Dendritic cell treated with granulocyte-macrophage colony-stimulating factor and Interleukin-4, amounts not matched to agents 40 ng/mL and 50 ng/mL, for 4 days (primary cell): ENCODE results near the gene TOR1A.
"Not testable (repeated sequence)": the region's sequence is repeated elsewhere in the genome, so short reads cannot be mapped to it uniquely, and the experiment has no call there.

Source experiments
- H3K27ac Mint-ChIP-seq: one replicate; pipeline ENCODE4 v1.8.0; 2022; ENCODE audit warnings: mild to moderate bottlenecking, mixed read lengths
- H3K27me3 Mint-ChIP-seq: one replicate; pipeline ENCODE4 v1.8.0; 2022; ENCODE audit warnings: mild to moderate bottlenecking, mixed read lengths
- H3K36me3 Mint-ChIP-seq: one replicate; pipeline ENCODE4 v1.8.0; 2022; ENCODE audit warnings: low read depth, mixed read lengths
- H3K4me1 Mint-ChIP-seq: one replicate; pipeline ENCODE4 v1.8.0; 2022; ENCODE audit warnings: low read depth, mixed read lengths
- H3K4me3 Mint-ChIP-seq: one replicate; pipeline ENCODE4 v1.8.0; 2022; ENCODE audit warnings: mild to moderate bottlenecking, moderate library complexity, mixed read lengths
- H3K9me3 Mint-ChIP-seq: one replicate; pipeline ENCODE4 v1.8.0; 2022; ENCODE audit warnings: mixed read lengths
- intact Hi-C: fragments of 100-400 bp; cut with micrococcal nuclease; formaldehyde crosslinking; loops from one replicate; pipeline ENCODE4 v1.15.0; 2022

The TOR1A gene

GRCh38 chr9:129798973-129799372 lies 25.0 kb downstream of the TOR1A start:
- H3K4me3 Mint-ChIP-seq = no peak overlapping the region
- H3K4me1 Mint-ChIP-seq = peaks cover 6% of the 10 kb centered on the region
- peaks cover 5% of the 10 kb centered on the region for H3K36me3 Mint-ChIP-seq
- H3K9me3 Mint-ChIP-seq = no peaks in the 10 kb centered on the region
- peaks cover 14% of the 10 kb centered on the region for H3K27me3 Mint-ChIP-seq
- H3K27ac Mint-ChIP-seq = no peak overlapping the region
- intact Hi-C loops = no loop called here

GRCh38 chr9:129796029-129796428 lies 27.9 kb downstream of the TOR1A start:
- H3K36me3 Mint-ChIP-seq, H3K4me3 Mint-ChIP-seq, intact Hi-C loops, H3K9me3 Mint-ChIP-seq, H3K4me1 Mint-ChIP-seq, H3K27ac Mint-ChIP-seq: not testable (repeated sequence)
- H3K27me3 Mint-ChIP-seq = peaks cover 16% of the 10 kb centered on the region

- H3K4me1 Mint-ChIP-seq = no peaks in the 10 kb centered on the region
- H3K27me3 Mint-ChIP-seq = peaks cover 16% of the 10 kb centered on the region
- no peak overlapping the region for H3K27ac Mint-ChIP-seq
- no peaks in the 10 kb centered on the region for H3K36me3 Mint-ChIP-seq
- no peaks in the 10 kb centered on the region for H3K9me3 Mint-ChIP-seq
- intact Hi-C loops = no loop called here
- H3K4me3 Mint-ChIP-seq = no peak overlapping the region
These were observed 29.4 kb downstream of the TOR1A start for GRCh38 chr9:129794549-129794948.

GRCh38 chr9:129786481-129786880 lies 37.5 kb downstream of the TOR1A start:
- no peak overlapping the region for H3K27ac Mint-ChIP-seq
- H3K27me3 Mint-ChIP-seq = peaks cover 27% of the 10 kb centered on the region
- no peak overlapping the region for H3K4me3 Mint-ChIP-seq
- peaks cover 5% of the 10 kb centered on the region for H3K4me1 Mint-ChIP-seq
- H3K36me3 Mint-ChIP-seq = no peaks in the 10 kb centered on the region
- intact Hi-C loops = loop anchor here (10.0 kb wide), 1 partner anchor 652 kb away; no protein-coding TSS in a partner anchor
- no peaks in the 10 kb centered on the region for H3K9me3 Mint-ChIP-seq

- Mint-ChIP-seq H3K9me3 (no peaks in the 10 kb centered on the region), H3K27ac (no peak overlapping the region), H3K27me3 (peaks cover 27% of the 10 kb centered on the region), H3K4me1 (peaks cover 6% of the 10 kb centered on the region), H3K4me3 (no peak overlapping the region), H3K36me3 (no peaks in the 10 kb centered on the region)
- intact Hi-C loops = loop anchor here (2.0 to 10.0 kb wide), 2 partner anchors 143 to 651 kb away; partner anchors contain the start of gene ASB6
These were observed 38.1 kb downstream of the TOR1A start for GRCh38 chr9:129785866-129786265.

- H3K27ac Mint-ChIP-seq, H3K9me3 Mint-ChIP-seq, H3K4me3 Mint-ChIP-seq, H3K36me3 Mint-ChIP-seq: not testable (repeated sequence)
- intact Hi-C loops = loop anchor here (1.0 to 10.0 kb wide), 3 partner anchors 48 to 650 kb away; partner anchors contain the start of gene ASB6
- Mint-ChIP-seq H3K4me1 (peaks cover 11% of the 10 kb centered on the region), H3K27me3 (peaks cover 27% of the 10 kb centered on the region)
These were observed 39.0 kb downstream of the TOR1A start for GRCh38 chr9:129784970-129785369.

- peaks cover 17% of the 10 kb centered on the region for H3K4me1 Mint-ChIP-seq
- peaks cover 26% of the 10 kb centered on the region for H3K27me3 Mint-ChIP-seq
- no peak overlapping the region for H3K4me3 Mint-ChIP-seq
- no peak overlapping the region for H3K27ac Mint-ChIP-seq
- no peaks in the 10 kb centered on the region for H3K36me3 Mint-ChIP-seq
- H3K9me3 Mint-ChIP-seq = no peaks in the 10 kb centered on the region
- intact Hi-C loops = loop anchor here (1.0 to 10.0 kb wide), 4 partner anchors 46 to 649 kb away; partner anchors contain the start of gene ASB6
These were observed 40.2 kb downstream of the TOR1A start for GRCh38 chr9:129783516-129784361.

GRCh38 chr9:129781981-129782380 lies 42.0 kb downstream of the TOR1A start:
- peaks cover 31% of the 10 kb centered on the region for H3K4me1 Mint-ChIP-seq
- H3K27ac Mint-ChIP-seq = no peak overlapping the region
- H3K4me3 Mint-ChIP-seq = no peak overlapping the region
- intact Hi-C loops = loop anchor here (2.0 to 10.0 kb wide), 2 partner anchors 55 to 647 kb away; no protein-coding TSS in a partner anchor
- no peaks in the 10 kb centered on the region for H3K9me3 Mint-ChIP-seq
- H3K27me3 Mint-ChIP-seq = peaks cover 21% of the 10 kb centered on the region
- H3K36me3 Mint-ChIP-seq = no peaks in the 10 kb centered on the region

GRCh38 chr9:129781131-129781530 lies 42.8 kb downstream of the TOR1A start:
- H3K27me3 Mint-ChIP-seq = peaks cover 13% of the 10 kb centered on the region
- H3K9me3 Mint-ChIP-seq = no peaks in the 10 kb centered on the region
- H3K4me3 Mint-ChIP-seq = no peak overlapping the region
- H3K4me1 Mint-ChIP-seq = peaks cover 39% of the 10 kb centered on the region
- H3K36me3 Mint-ChIP-seq = no peaks in the 10 kb centered on the region
- no peak overlapping the region for H3K27ac Mint-ChIP-seq
- intact Hi-C loops = loop anchor here (10.0 kb wide), 1 partner anchor 646 kb away; no protein-coding TSS in a partner anchor

- Mint-ChIP-seq H3K4me3 (no peak overlapping the region), H3K27me3 (peaks cover 6% of the 10 kb centered on the region)
These were observed 44.3 kb downstream of the TOR1A start for GRCh38 chr9:129779560-129780190.

GRCh38 chr9:129778469-129778868 lies 45.5 kb downstream of the TOR1A start:
- intact Hi-C loops = no loop called here
- Mint-ChIP-seq H3K27me3 (peaks cover 7% of the 10 kb centered on the region), H3K27ac (no peak overlapping the region), H3K9me3 (no peaks in the 10 kb centered on the region), H3K4me3 (no peak overlapping the region), H3K36me3 (no peaks in the 10 kb centered on the region), H3K4me1 (peaks cover 57% of the 10 kb centered on the region)

More at GRCh38 chr9:129779560-129780190, 44.3 kb downstream of the TOR1A start:
- intact Hi-C loops = loop anchor here (10.0 kb wide), 1 partner anchor 645 kb away; no protein-coding TSS in a partner anchor
- H3K9me3 Mint-ChIP-seq = no peaks in the 10 kb centered on the region
- peaks cover 45% of the 10 kb centered on the region for H3K4me1 Mint-ChIP-seq
- no peak overlapping the region for H3K27ac Mint-ChIP-seq
- no peaks in the 10 kb centered on the region for H3K36me3 Mint-ChIP-seq

GRCh38 chr9:129777769-129778130 lies 46.2 kb downstream of the TOR1A start:
- intact Hi-C loops = no loop called here
- Mint-ChIP-seq H3K4me1 (peaks cover 64% of the 10 kb centered on the region), H3K27me3 (peaks cover 7% of the 10 kb centered on the region), H3K4me3 (no peak overlapping the region), H3K9me3 (no peaks in the 10 kb centered on the region), H3K27ac (peak overlapping the region; percentile 78), H3K36me3 (no peaks in the 10 kb centered on the region)

- peaks cover 7% of the 10 kb centered on the region for H3K27me3 Mint-ChIP-seq
- H3K4me1 Mint-ChIP-seq = peaks cover 66% of the 10 kb centered on the region
- no peaks in the 10 kb centered on the region for H3K36me3 Mint-ChIP-seq
- H3K9me3 Mint-ChIP-seq = no peaks in the 10 kb centered on the region
- peak overlapping the region; percentile 42 for H3K4me3 Mint-ChIP-seq
- intact Hi-C loops = no loop called here
- H3K27ac Mint-ChIP-seq = peak overlapping the region; percentile 78
These were observed 46.8 kb downstream of the TOR1A start for GRCh38 chr9:129776938-129777768.
